Activated CD4-positive, alpha-beta T cell treated with anti-CD3 and anti-CD28 coated beads for 36 hours (primary cell): ENCODE data around the gene HOXD12. TPM values are rescaled to one million over a fixed set of nuclear protein-coding genes. Genes with fewer than 3 reads are reported as not detected.

ENCODE experiments used
- ATAC-seq: fragments of 200-7000 bp; cut with Tn5 transposase; one replicate; pipeline ENCODE4 v1.10.0; 2021; ENCODE audit warnings: mild to moderate bottlenecking, moderate library complexity
- CTCF ChIA-PET: fragments of 350-600 bp; sonication (Branson Sonifier 250); formaldehyde crosslinking; loops from one replicate; lab custom pipeline; 2021; ENCODE audit warnings: antibody characterized with exemption; lab: Charles Lee
- POLR2A ChIA-PET: fragments of 350-600 bp; sonication (Branson Sonifier 250); formaldehyde crosslinking; loops from one replicate; lab custom pipeline; 2021; ENCODE audit warnings: antibody characterized with exemption, inconsistent platforms; lab: Charles Lee
- DNase-seq: peaks from one replicate; pipeline ENCODE4 v3.0.0-alpha.2; 2020
- H3K27ac Mint-ChIP-seq: one replicate; pipeline ENCODE4 v1.8.0; 2021; ENCODE audit warnings: mixed read lengths
- H3K27me3 Mint-ChIP-seq: one replicate; pipeline ENCODE4 v1.8.0; 2021; ENCODE audit warnings: mixed read lengths
- H3K36me3 Mint-ChIP-seq: one replicate; pipeline ENCODE4 v1.8.0; 2021; ENCODE audit warnings: low read depth, mixed read lengths
- H3K4me1 Mint-ChIP-seq: one replicate; pipeline ENCODE4 v1.8.0; 2021; ENCODE audit warnings: mixed read lengths
- H3K4me3 Mint-ChIP-seq: one replicate; pipeline ENCODE4 v1.8.0; 2021; ENCODE audit warnings: mild to moderate bottlenecking, moderate library complexity, mixed read lengths
- H3K9me3 Mint-ChIP-seq: one replicate; pipeline ENCODE4 v1.8.0; 2021; ENCODE audit warnings: low read depth, mixed read lengths
- intact Hi-C, 2 experiments: fragments of 100-400 bp; cut with DNase I in 1 of 2; cut with micrococcal nuclease in 1 of 2; formaldehyde crosslinking; loops; one replicate each; pipeline versions ENCODE4 v1.14.2 to v1.15.1; 2022 to 2024; cut with DNase I, micrococcal nuclease
- total RNA-seq, 2 experiments: library from RNA; stranded (reverse); gene quantifications; one replicate each; pipeline ENCODE4 v1.2.3, GENCODE V29; 2021

The HOXD12 gene
- total RNA-seq, 2 experiments from 2014 or later: not detected

DNA sequence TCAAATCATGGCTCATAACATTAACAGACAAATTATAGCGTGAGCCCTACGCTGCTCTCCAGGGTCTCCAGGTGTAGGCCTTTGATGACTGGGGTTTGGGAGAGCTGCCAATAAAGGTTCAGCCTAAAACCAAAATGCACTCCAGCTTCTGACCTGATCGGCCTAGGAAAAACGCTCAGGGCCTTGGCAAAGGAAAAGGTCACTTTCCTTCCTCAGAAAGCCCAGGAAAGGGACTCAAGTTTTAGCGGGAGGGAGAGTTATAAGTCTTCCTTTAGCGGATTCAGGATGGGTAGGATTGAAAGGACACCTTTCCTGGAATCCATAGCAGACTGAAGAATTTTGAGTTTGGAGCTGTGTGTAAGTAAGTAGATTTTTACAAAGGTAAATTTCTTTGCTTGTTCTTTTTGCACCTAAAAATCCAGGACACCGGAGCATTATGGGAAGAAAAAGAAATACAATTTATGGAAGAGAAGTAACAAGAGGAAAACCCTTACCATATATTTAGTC is 24.6 kb upstream of the HOXD12 start:
- POLR2A ChIA-PET: no interaction called here
- CTCF ChIA-PET: interaction anchor here (0.8 to 2.0 kb wide), 2 partner anchors 11 to 51 kb away, joined by 3 to 9 read pairs; no protein-coding TSS in a partner anchor
- peaks cover 72% of the 10 kb centered on the region for H3K27me3 Mint-ChIP-seq
- H3K4me3 Mint-ChIP-seq: no peak overlapping the region
- H3K9me3 Mint-ChIP-seq: peaks cover 9% of the 10 kb centered on the region
- H3K27ac Mint-ChIP-seq: no peak overlapping the region
- ATAC-seq (no peak), DNase-seq (no peak)
- H3K36me3 Mint-ChIP-seq: peaks cover 3% of the 10 kb centered on the region
- H3K4me1 Mint-ChIP-seq: peaks cover 7% of the 10 kb centered on the region
- intact Hi-C loops: loop anchor here in 1 of 2 experiments (5.0 kb wide), 1 partner anchor 37 kb away; no protein-coding TSS in a partner anchor

DNA sequence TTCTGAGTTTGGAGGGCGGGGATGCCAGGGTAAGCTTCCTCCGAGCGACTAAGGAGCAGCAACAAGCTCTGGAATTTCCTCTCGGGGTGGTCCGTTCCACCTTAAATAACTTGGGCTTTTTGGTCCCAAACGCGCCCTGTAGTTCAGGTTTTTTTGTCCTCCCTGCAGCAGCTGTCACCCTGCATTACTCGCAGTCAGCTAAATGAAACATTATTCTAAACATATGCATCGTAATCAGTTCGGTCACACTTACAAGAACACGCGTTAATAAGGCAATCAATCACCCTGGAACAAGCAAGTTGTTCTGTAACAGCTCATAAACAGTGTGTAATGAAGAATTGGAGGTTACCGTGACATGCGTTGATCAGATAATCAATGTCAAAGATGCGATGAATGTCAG is 24.1 kb upstream of the HOXD12 start:
- Mint-ChIP-seq H3K9me3 (peaks cover 9% of the 10 kb centered on the region), H3K27ac (no peak overlapping the region), H3K36me3 (peaks cover 3% of the 10 kb centered on the region), H3K4me3 (no peak overlapping the region), H3K27me3 (peaks cover 67% of the 10 kb centered on the region), H3K4me1 (peaks cover 7% of the 10 kb centered on the region)
- POLR2A ChIA-PET: no interaction called here
- CTCF ChIA-PET: interaction anchor here (0.8 to 2.0 kb wide), 2 partner anchors 11 to 51 kb away, joined by 3 to 9 read pairs; no protein-coding TSS in a partner anchor
- ATAC-seq (no peak), DNase-seq (no peak)
- intact Hi-C loops: loop anchor here in 1 of 2 experiments (5.0 kb wide), 1 partner anchor 37 kb away; no protein-coding TSS in a partner anchor

DNA sequence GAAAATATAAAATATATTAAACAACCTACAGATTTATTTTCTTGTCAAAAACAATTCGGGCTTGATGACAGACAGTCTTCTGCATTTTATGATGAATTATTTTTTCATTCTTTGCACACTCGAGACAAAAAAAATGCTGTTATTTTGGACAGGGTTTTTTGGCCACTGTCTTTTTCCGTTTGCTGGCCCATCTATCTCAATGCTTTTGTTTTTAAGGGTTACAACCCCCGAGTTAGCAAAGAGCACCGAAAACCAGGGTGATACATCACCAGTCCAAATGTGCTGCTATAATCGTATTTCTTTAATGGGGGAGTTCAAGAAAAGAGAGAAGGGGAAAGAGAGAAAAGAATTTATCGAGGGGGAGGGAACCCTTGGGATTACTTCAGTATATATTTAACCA is 23.5 kb upstream of the HOXD12 start:
- intact Hi-C loops: loop anchor here in 1 of 2 experiments (5.0 kb wide), 1 partner anchor 36 kb away; no protein-coding TSS in a partner anchor

DNA sequence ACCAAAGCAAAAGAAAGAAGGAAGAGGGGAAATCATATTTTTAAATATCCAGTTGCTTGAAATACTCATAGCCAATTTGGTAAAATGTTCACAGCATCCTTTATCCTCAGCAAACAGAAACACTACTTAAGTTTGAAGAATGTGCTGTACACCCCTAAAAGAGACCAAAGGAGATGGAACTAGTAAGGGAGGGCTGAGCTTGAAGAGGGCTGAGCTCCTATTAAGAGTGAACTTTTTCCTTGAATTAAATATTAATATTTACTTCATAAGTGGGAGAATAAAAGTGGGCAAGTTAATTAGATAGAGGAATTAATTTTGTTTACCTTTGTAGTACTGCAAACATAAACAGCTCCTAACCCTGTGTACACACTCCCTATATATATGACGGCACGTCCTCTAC is 22.8 kb upstream of the HOXD12 start:
- Mint-ChIP-seq H3K36me3 (peaks cover 9% of the 10 kb centered on the region), H3K27me3 (peaks cover 67% of the 10 kb centered on the region), H3K9me3 (peaks cover 9% of the 10 kb centered on the region), H3K27ac (no peak overlapping the region), H3K4me3 (no peak overlapping the region), H3K4me1 (peaks cover 13% of the 10 kb centered on the region)
- no peak for ATAC-seq
- no peak for DNase-seq
- intact Hi-C loops: loop anchor here in 1 of 2 experiments (5.0 kb wide), 1 partner anchor 36 kb away; no protein-coding TSS in a partner anchor
- ChIA-PET CTCF (interaction anchor here (1.2 to 1.5 kb wide), 2 partner anchors 17 to 50 kb away, joined by 5 read pairs; no protein-coding TSS in a partner anchor), POLR2A (no interaction called here)

More for the DNA sequence above, 23.5 kb upstream of the HOXD12 start:
- H3K4me3 Mint-ChIP-seq: no peak overlapping the region
- H3K4me1 Mint-ChIP-seq: peaks cover 8% of the 10 kb centered on the region
- ATAC-seq (no peak), DNase-seq (no peak)
- CTCF ChIA-PET: interaction anchor here (0.8 to 2.0 kb wide), 2 partner anchors 12 to 50 kb away, joined by 3 to 9 read pairs; no protein-coding TSS in a partner anchor
- peaks cover 9% of the 10 kb centered on the region for H3K9me3 Mint-ChIP-seq
- POLR2A ChIA-PET: no interaction called here
- H3K27ac Mint-ChIP-seq: no peak overlapping the region
- peaks cover 67% of the 10 kb centered on the region for H3K27me3 Mint-ChIP-seq
- H3K36me3 Mint-ChIP-seq: peaks cover 6% of the 10 kb centered on the region

DNA sequence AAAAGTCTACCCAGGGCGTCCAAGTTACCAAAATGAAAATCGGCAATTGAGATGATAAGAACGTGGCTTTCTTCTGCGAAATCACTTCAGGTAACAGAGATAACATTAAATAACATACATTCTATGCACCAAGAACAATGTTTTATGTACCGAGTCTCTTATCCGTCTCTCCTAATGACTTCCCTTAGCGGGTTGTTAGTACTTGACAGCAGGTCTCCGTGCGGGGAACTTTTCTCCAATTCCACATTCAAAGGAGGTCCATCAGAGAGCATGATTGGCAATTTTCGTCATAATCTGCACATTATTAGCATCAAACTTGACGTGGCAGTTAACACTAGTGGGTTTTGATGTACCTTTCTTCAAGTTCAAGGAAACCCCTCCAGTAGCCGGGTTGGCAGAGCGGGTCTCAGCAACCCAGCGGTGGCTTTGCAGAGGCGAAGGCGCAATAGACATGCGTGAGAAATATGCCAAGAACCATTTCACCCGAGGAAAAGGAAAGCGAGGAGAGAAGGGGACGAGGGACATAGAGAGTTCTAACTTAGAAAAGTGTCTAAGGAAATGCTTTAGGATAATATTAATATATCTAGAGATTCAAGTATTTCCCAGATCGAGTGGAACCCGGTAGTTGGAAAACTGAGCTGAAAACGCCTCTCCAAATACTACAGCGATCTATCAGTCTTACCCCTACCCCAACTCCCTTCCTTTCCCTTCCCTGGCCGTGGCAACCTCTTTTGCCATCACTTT is 20.9 kb upstream of the HOXD12 start:
- no peak for ATAC-seq
- ChIA-PET POLR2A (no interaction called here), CTCF (interaction anchor here (1.0 kb wide), 1 partner anchor 77 kb away, joined by 3 read pairs; the partner anchor contains the start of gene LNPK)
- DNase-seq: no peak
- peaks cover 63% of the 10 kb centered on the region for H3K27me3 Mint-ChIP-seq
- peaks cover 9% of the 10 kb centered on the region for H3K36me3 Mint-ChIP-seq
- H3K9me3 Mint-ChIP-seq: peaks cover 11% of the 10 kb centered on the region
- peak overlapping the region; percentile 52 for H3K27ac Mint-ChIP-seq
- H3K4me1 Mint-ChIP-seq: peaks cover 13% of the 10 kb centered on the region
- intact Hi-C loops: loop anchor here in 1 of 2 experiments (5.0 kb wide), 1 partner anchor 34 kb away; no protein-coding TSS in a partner anchor
- peak overlapping the region; percentile 46 for H3K4me3 Mint-ChIP-seq

DNA sequence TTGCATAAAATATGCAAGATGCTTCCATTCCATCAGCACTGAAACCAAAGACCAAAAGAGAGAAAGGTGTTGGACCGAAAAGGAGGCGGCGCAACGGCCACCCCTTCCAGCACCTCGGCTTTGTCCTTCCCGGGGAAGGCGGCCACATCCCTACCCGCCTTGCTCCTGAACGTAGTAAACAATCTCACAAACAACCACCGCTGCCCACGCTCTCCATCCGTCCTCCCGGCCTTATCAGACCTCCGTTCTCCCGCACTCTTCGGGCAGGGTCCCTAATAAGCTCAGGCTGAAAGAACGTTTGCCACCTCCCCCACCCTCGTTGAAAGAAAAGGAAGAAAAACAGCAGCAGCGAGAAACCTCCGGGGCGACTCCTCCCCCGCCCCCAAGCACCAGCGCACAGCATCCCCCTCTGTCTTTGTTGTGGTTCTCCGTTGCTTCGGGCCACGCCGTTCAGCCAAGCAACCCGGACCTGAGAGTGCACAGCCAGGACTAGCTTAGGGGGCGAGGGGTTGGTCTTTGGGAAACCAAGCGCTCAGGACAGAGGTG is 20.2 kb upstream of the HOXD12 start:
- ChIA-PET CTCF (interaction anchor here (0.8 to 1.0 kb wide), 2 partner anchors 77 to 389 kb away, joined by 3 read pairs; partner anchors contain the start of gene LNPK), POLR2A (no interaction called here)
- no peak for ATAC-seq
- Mint-ChIP-seq H3K27me3 (peaks cover 66% of the 10 kb centered on the region), H3K4me1 (peaks cover 13% of the 10 kb centered on the region), H3K4me3 (peak overlapping the region; percentile 46), H3K27ac (peak overlapping the region; percentile 52), H3K9me3 (peaks cover 13% of the 10 kb centered on the region), H3K36me3 (peaks cover 9% of the 10 kb centered on the region)
- DNase-seq: no peak
- intact Hi-C loops: loop anchor here in 1 of 2 experiments (5.0 kb wide), 1 partner anchor 33 kb away; no protein-coding TSS in a partner anchor

DNA sequence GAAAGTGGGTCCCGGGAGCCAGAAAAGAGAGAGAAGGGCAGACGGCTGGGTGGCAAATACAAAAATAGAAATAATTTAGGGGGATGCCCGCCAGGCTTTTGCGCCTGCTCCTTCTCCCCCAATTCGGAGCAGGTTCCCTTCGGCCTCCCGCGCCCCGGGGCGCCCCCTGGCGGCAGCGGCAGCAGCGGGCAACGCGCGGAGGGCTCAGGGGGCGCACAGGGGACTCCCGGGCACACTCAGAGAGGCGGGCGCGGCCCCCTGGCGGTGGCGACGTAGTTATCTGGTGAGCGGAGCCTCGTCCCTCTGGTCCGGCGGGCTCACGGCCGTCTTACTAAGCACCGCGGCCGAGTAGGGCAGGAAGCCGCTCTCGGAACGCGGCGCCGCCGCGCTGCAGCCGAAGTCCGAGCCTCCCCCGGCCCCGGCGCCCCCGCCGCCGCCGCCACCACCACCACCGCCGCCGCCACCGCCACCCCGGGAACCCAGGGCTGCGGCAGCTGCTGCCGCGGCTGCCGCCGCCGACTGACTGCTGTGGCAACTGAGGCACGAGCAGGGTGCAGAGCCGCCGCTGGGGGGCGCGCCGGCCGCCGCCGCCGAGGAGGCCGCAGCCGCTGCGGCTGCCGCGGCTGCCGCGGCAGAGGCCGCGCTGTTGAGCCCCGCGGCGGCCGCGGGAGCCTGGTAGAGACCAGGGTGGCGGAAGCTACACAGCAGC is 19.6 kb upstream of the HOXD12 start:
- ChIA-PET CTCF (interaction anchor here (0.8 to 1.0 kb wide), 2 partner anchors 389 to 390 kb away, joined by 3 to 5 read pairs; no protein-coding TSS in a partner anchor), POLR2A (no interaction called here)
- Mint-ChIP-seq H3K27ac (no peak overlapping the region), H3K9me3 (peaks cover 12% of the 10 kb centered on the region), H3K4me1 (peaks cover 13% of the 10 kb centered on the region), H3K4me3 (peak overlapping the region; percentile 46), H3K27me3 (peaks cover 70% of the 10 kb centered on the region), H3K36me3 (peaks cover 9% of the 10 kb centered on the region)
- ATAC-seq (peak; percentile 47), DNase-seq (peak; percentile 63)
- intact Hi-C loops: loop anchor here (5.0 to 10.0 kb wide), 4 partner anchors 32 to 1748 kb away; partner anchors contain the start of genes SP9 (in 2 of the 2) and HOXD9 (in 1 of the 2)

DNA sequence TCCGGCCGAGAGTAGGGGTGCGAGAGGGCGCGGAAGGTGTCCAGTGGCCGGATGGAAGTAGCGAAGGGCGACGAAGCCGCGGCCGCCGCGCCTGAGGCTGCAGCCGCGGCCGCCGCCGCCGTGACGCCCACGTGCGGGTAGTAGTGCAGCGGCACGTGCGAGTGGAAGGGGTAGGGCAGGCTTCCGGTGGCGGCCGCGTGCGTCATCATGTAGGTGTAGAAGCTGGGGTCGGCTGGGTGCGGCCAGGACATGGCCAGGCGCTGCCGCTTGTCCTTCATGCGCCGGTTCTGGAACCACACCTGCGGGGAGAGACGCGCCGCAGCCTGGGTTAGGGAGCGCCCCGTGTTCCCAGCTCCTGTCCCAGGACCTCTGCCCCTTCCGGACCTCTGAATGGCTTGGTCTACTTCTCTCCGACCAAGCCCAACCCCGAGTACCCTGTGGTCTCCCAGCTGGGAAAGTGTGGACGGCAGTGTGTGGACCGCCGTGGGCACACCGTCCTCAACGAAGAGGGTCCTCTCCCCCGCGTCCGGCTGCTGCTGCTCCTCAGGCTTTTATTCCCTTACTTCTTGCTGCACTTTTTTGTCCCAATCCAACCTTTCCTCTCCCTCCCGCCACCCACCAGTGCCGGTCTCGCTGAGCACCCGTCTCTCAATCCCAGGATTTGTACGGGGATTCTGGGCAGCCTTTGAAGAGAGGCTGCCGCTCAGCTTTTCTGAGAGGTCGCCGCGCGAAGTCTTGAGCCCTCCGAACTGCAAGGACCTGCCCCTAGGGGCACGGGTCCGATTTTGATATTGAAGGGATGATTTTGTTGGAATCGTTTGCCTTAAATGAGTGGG is 18.8 kb upstream of the HOXD12 start:
- Mint-ChIP-seq H3K27me3 (peaks cover 69% of the 10 kb centered on the region), H3K27ac (no peak overlapping the region), H3K9me3 (peaks cover 6% of the 10 kb centered on the region), H3K4me1 (peaks cover 13% of the 10 kb centered on the region), H3K4me3 (peak overlapping the region; percentile 48), H3K36me3 (peaks cover 9% of the 10 kb centered on the region)
- DNase-seq (peak; percentile 54), ATAC-seq (peak; percentile 16)
- CTCF ChIA-PET: interaction anchor here (0.5 to 1.0 kb wide), 5 partner anchors 21 to 726 kb away, joined by 3 to 5 read pairs (median 3); partner anchors contain the start of gene HOXD4
- intact Hi-C loops: loop anchor here (1.0 to 10.0 kb wide), 4 partner anchors 13 to 1748 kb away; partner anchors contain the start of genes SP9 (in 2 of the 2) and HOXD9 (in 1 of the 2)
- POLR2A ChIA-PET: no interaction called here

DNA sequence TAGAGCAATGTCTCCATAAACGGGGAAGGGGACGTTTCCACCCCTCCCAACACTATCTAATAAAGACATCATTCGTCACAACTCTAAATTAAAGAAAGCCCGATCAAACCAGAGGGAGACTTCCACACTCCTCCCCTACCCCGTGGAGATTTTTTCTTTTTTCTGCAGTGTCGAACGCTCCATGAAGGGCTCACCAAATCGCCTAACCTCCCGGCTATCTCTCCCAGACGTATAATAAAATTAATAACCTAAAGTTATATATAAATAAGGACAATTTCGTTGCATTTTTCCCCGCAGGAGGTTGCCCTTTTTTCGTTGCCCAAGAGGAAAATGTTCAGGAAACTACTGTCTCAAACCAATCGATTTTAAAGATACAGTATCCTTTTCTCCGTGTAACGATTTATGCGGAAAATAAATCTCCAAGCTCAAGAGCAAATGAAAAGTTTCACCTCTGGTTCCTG is 18.2 kb upstream of the HOXD12 start:
- ChIA-PET CTCF (interaction anchor here (0.5 to 1.0 kb wide), 6 partner anchors 16 to 726 kb away, joined by 3 to 5 read pairs (median 4); partner anchors contain the start of gene HOXD4), POLR2A (interaction anchor here (0.6 kb wide), 1 partner anchor 608 kb away, joined by 5 read pairs; no protein-coding TSS in a partner anchor)
- intact Hi-C loops: loop anchor here (1.0 to 10.0 kb wide), 4 partner anchors 12 to 1749 kb away; partner anchors contain the start of genes SP9 (in 2 of the 2) and HOXD9 (in 1 of the 2)
- Mint-ChIP-seq H3K4me1 (peaks cover 13% of the 10 kb centered on the region), H3K27me3 (peaks cover 68% of the 10 kb centered on the region), H3K27ac (no peak overlapping the region), H3K9me3 (peaks cover 6% of the 10 kb centered on the region), H3K4me3 (peak overlapping the region; percentile 48), H3K36me3 (peaks cover 9% of the 10 kb centered on the region)
- no peak for ATAC-seq
- DNase-seq: no peak
